ENCODE data around the gene TPD52L1.

GRCh38 chr6:125271486-125272159, 118.0 kb downstream of the TPD52L1 start:
- no peak for TF ChIP-seq CTCF (IDR thresholded peaks at IDR 0.05)
- TF ChIP-seq POLR2A (IDR thresholded peaks at IDR 0.05): no peak
